Left colon (tissue), 2 donors: ENCODE results near the gene EFHD2. TPM values are rescaled to one million over a fixed set of nuclear protein-coding genes. Genes with fewer than 3 reads are reported as not detected.
"Not testable (repeated sequence)": the region's sequence is repeated elsewhere in the genome, so short reads cannot be mapped to it uniquely, and the experiment has no call there.

ENCODE experiments used
- ATAC-seq: fragments of 200-7000 bp; cut with Tn5 transposase; one replicate; pipeline ENCODE4 v1.9.1; 2020; ENCODE audit warnings: mild to moderate bottlenecking, moderate library complexity
- DNase-seq, 2 donors: peaks; one replicate each; pipeline ENCODE4 v3.0.0-alpha.2; 2020
- intact Hi-C, 2 donors: fragments of 100-400 bp; cut with DNase I in 1 of 2; cut with micrococcal nuclease in 1 of 2; formaldehyde crosslinking; loops; one replicate each; pipeline versions ENCODE4 v1.11.2 to v1.14.0; 2022; cut with DNase I, micrococcal nuclease
- total RNA-seq, 2 donors: library from RNA; stranded (reverse); fragmentation: NEBNext Ultra II Directional; extraction: Animal tissue kit (Norgen Biotek cat#: 25700); gene quantifications; one replicate each; pipeline ENCODE4 v1.2.1, GENCODE V29; 2021
- donor health status: DM: no; HTN: no; CAD: no.
- donor health status: DM: yes; HTN: yes; CAD: no.

EFHD2 gene
- total RNA-seq, 2 donors from 2014 or later, result 164 to 178 TPM

GRCh38 chr1:15443281-15443680 is 33.6 kb downstream of the EFHD2 start:
- intact Hi-C loops, result no loop called here
- no peak for ATAC-seq

GRCh38 chr1:15444468-15445389 is 35.0 kb downstream of the EFHD2 start:
- intact Hi-C loops, result no loop called here
- ATAC-seq, result no peak
- no peak for DNase-seq

More at GRCh38 chr1:15443281-15443680, 33.6 kb downstream of the EFHD2 start:
- no peak for DNase-seq

GRCh38 chr1:15445390-15446122 is 35.9 kb downstream of the EFHD2 start:
- intact Hi-C loops, result no loop called here
- DNase-seq, result no peak
- no peak for ATAC-seq

GRCh38 chr1:15446212-15446611 is 36.5 kb downstream of the EFHD2 start:
- no peak for DNase-seq
- peak; percentile 17 for ATAC-seq
- intact Hi-C loops, result no loop called here

GRCh38 chr1:15448877-15449462 is 39.3 kb downstream of the EFHD2 start:
- DNase-seq (no peak), ATAC-seq (no peak)
- intact Hi-C loops, result no loop called here

GRCh38 chr1:15449567-15449966 is 39.9 kb downstream of the EFHD2 start:
- intact Hi-C loops, result no loop called here
- ATAC-seq (no peak), DNase-seq (no peak)

- peak; percentile 70 for ATAC-seq
Observed at GRCh38 chr1:15451014-15451722, 41.5 kb downstream of the EFHD2 start.

GRCh38 chr1:15452216-15452615 is 42.5 kb downstream of the EFHD2 start:
- DNase-seq (no peak), ATAC-seq (no peak)
- intact Hi-C loops, result no loop called here

More at GRCh38 chr1:15451014-15451722, 41.5 kb downstream of the EFHD2 start:
- no peak for DNase-seq
- intact Hi-C loops, result no loop called here

- ATAC-seq (no peak), DNase-seq (no peak)
- intact Hi-C loops, result no loop called here
Observed at GRCh38 chr1:15452866-15453571, 43.3 kb downstream of the EFHD2 start.

- DNase-seq, result no peak
- no peak for ATAC-seq
- intact Hi-C loops, result no loop called here
Observed at GRCh38 chr1:15453734-15454133, 44.0 kb downstream of the EFHD2 start.

- intact Hi-C loops, result no loop called here
Observed at GRCh38 chr1:15454256-15454655, 44.6 kb downstream of the EFHD2 start.

GRCh38 chr1:15455522-15455921 is 45.8 kb downstream of the EFHD2 start:
- ATAC-seq (no peak), DNase-seq (no peak)
- intact Hi-C loops, result no loop called here

More at GRCh38 chr1:15454256-15454655, 44.6 kb downstream of the EFHD2 start:
- ATAC-seq (no peak), DNase-seq (no peak)

GRCh38 chr1:15456313-15456954 is 46.7 kb downstream of the EFHD2 start, which contains the start of gene CELA2A:
CELA2A (plus strand) TSS chr1:15456732; CDS start chr1:15456754, 22 bp downstream.
- ATAC-seq, result no peak
- no peak for DNase-seq
- intact Hi-C loops, result no loop called here

- ATAC-seq (peak; percentile 72), DNase-seq (no peak)
- intact Hi-C loops, result no loop called here
Observed at GRCh38 chr1:15457585-15457984, 47.9 kb downstream of the EFHD2 start.

GRCh38 chr1:15458388-15458787 is 48.7 kb downstream of the EFHD2 start:
- DNase-seq, intact Hi-C loops: not testable (repeated sequence)
- peak; percentile 29 for ATAC-seq

GRCh38 chr1:15459771-15460707 is 50.4 kb downstream of the EFHD2 start:
- intact Hi-C loops, result no loop called here
- ATAC-seq, result no peak

GRCh38 chr1:15460708-15461095 is 51.0 kb downstream of the EFHD2 start:
- intact Hi-C loops, result no loop called here
- ATAC-seq (no peak), DNase-seq (no peak)

More at GRCh38 chr1:15459771-15460707, 50.4 kb downstream of the EFHD2 start:
- DNase-seq, result no peak
